Anterior cingulate cortex (tissue), 58 donors: ENCODE results near the gene GALNT17.

ENCODE experiments used
- DNase-seq, 58 donors: peaks; one replicate each; lab custom pipeline; 2025; lab: John Stamatoyannopoulos, UW

The GALNT17 gene

GRCh38 chr7:71372991-71373390, 241.0 kb downstream of the GALNT17 start:
- no peak for DNase-seq

- no peak for DNase-seq
Measured at GRCh38 chr7:71377062-71377461, 245.1 kb downstream of the GALNT17 start.

- DNase-seq = no peak
Measured at GRCh38 chr7:71377469-71377868, 245.5 kb downstream of the GALNT17 start.

- no peak for DNase-seq
Measured at GRCh38 chr7:71384094-71384493, 252.2 kb downstream of the GALNT17 start.

- no peak for DNase-seq
Measured at GRCh38 chr7:71385330-71385729, 253.4 kb downstream of the GALNT17 start.

- no peak for DNase-seq
Measured at GRCh38 chr7:71386152-71386785, 254.3 kb downstream of the GALNT17 start.

GRCh38 chr7:71388181-71388580, 256.2 kb downstream of the GALNT17 start:
- no peak for DNase-seq

- DNase-seq = no peak
Measured at GRCh38 chr7:71389976-71390375, 258.0 kb downstream of the GALNT17 start.

- DNase-seq = no peak
Measured at GRCh38 chr7:71393661-71394060, 261.7 kb downstream of the GALNT17 start.

- DNase-seq = no peak
Measured at GRCh38 chr7:71402684-71403083, 270.7 kb downstream of the GALNT17 start.

- DNase-seq = no peak
Measured at GRCh38 chr7:71403202-71403946, 271.4 kb downstream of the GALNT17 start.

- DNase-seq = no peak
Measured at GRCh38 chr7:71404726-71405345, 272.9 kb downstream of the GALNT17 start.

GRCh38 chr7:71408271-71408670, 276.3 kb downstream of the GALNT17 start:
- DNase-seq = peak in 31 of 58 donors; percentile 1 to 70 (median 32)

GRCh38 chr7:71409550-71410157, 277.7 kb downstream of the GALNT17 start:
- no peak for DNase-seq

GRCh38 chr7:71411475-71411874, 279.5 kb downstream of the GALNT17 start:
- no peak for DNase-seq

GRCh38 chr7:71414490-71414889, 282.5 kb downstream of the GALNT17 start:
- DNase-seq = peak in 3 of 58 donors; percentile 1 to 5 (median 2)

- DNase-seq = no peak
Measured at GRCh38 chr7:71419546-71420337, 287.8 kb downstream of the GALNT17 start.

- DNase-seq = no peak
Measured at GRCh38 chr7:71422104-71422503, 290.2 kb downstream of the GALNT17 start.

GRCh38 chr7:71424166-71425035, 292.5 kb downstream of the GALNT17 start:
- DNase-seq = no peak
